GM23338 (cell line): ENCODE measurements around the gene SORD. TPM values are rescaled to one million over a fixed set of nuclear protein-coding genes. Genes with fewer than 3 reads are reported as not detected.
"Not testable (repeated sequence)": the region's sequence is repeated elsewhere in the genome, so short reads cannot be mapped to it uniquely, and the experiment has no call there.

Experiments used
- ATAC-seq: fragments of 200-7000 bp; cut with Tn5 transposase; 3 replicates; pipeline ENCODE4 v1.9.1; 2020
- DNase-seq: peaks from one replicate; pipeline ENCODE4 v3.0.0-alpha.2; 2015; ENCODE audit warnings: low spot score
- H2AFZ ChIP-seq: fragments of 200-600 bp; sonication (generic); 2 replicates; pipeline ENCODE4 v1.8.0; 2016; ENCODE audit warnings: antibody characterized with exemption, mild to moderate bottlenecking, moderate library complexity
- H3F3A ChIP-seq: fragments of 200-600 bp; sonication (generic); replicated peaks from 2 replicates; pipeline ENCODE4 v1.8.0; 2017; ENCODE audit warnings: antibody characterized with exemption, mixed run types, low read depth
- H3K27ac ChIP-seq: fragments of 200-600 bp; sonication (generic); 2 replicates; pipeline ENCODE4 v1.6.1; 2016; ENCODE audit warnings: low read depth
- H3K27me3 ChIP-seq: fragments of 200-600 bp; sonication (generic); 2 replicates; pipeline ENCODE4 v1.8.0; 2016; ENCODE audit warnings: mild to moderate bottlenecking, mixed run types, moderate library complexity; ENCODE audit not compliant: insufficient read depth
- H3K36me3 ChIP-seq: fragments of 200-600 bp; sonication (generic); 2 replicates; pipeline ENCODE4 v1.8.0; 2016; ENCODE audit warnings: mild to moderate bottlenecking; ENCODE audit not compliant: insufficient read depth
- H3K4me1 ChIP-seq: fragments of 200-600 bp; sonication (generic); 2 replicates; pipeline ENCODE4 v1.8.0; 2016; ENCODE audit warnings: mild to moderate bottlenecking, moderate library complexity; ENCODE audit not compliant: insufficient read depth
- H3K4me2 ChIP-seq: fragments of 200-600 bp; sonication (generic); 2 replicates; pipeline ENCODE4 v1.7.1; 2017; ENCODE audit warnings: mixed run types
- H3K4me3 ChIP-seq: fragments of 200-600 bp; sonication (generic); 2 replicates; pipeline ENCODE4 v1.6.1; 2016; ENCODE audit warnings: mixed run types
- H3K79me2 ChIP-seq: fragments of 200-600 bp; sonication (generic); replicated peaks from 2 replicates; pipeline ENCODE4 v1.8.0; 2017; ENCODE audit warnings: mild to moderate bottlenecking; ENCODE audit not compliant: insufficient read depth
- H3K9me2 ChIP-seq: fragments of 200-600 bp; sonication (generic); 2 replicates; pipeline ENCODE4 v1.8.0; 2017; ENCODE audit not compliant: insufficient read depth
- H4K20me1 ChIP-seq: fragments of 200-600 bp; sonication (generic); replicated peaks from 2 replicates; pipeline ENCODE4 v1.8.0; 2017; ENCODE audit warnings: mild to moderate bottlenecking; ENCODE audit not compliant: insufficient read depth
- H3K27ac Mint-ChIP-seq: 2 replicates; pipeline ENCODE4 v1.8.0; 2020; ENCODE audit warnings: inconsistent platforms, mild to moderate bottlenecking, moderate library complexity, mixed read lengths
- H3K27me3 Mint-ChIP-seq: 3 replicates; pipeline ENCODE4 v1.8.0; 2022; ENCODE audit warnings: low read depth, mild to moderate bottlenecking, moderate library complexity, mixed read lengths, inconsistent platforms; ENCODE audit not compliant: insufficient read depth, poor library complexity
- H3K36me3 Mint-ChIP-seq: 3 replicates; pipeline ENCODE4 v1.8.0; 2021; ENCODE audit warnings: low read depth, mild to moderate bottlenecking, inconsistent platforms, moderate library complexity, mixed read lengths
- H3K4me1 Mint-ChIP-seq: 3 replicates; pipeline ENCODE4 v1.8.0; 2020; ENCODE audit warnings: mild to moderate bottlenecking, inconsistent platforms, mixed read lengths
- H3K4me3 Mint-ChIP-seq: 3 replicates; pipeline ENCODE4 v1.8.0; 2021; ENCODE audit warnings: moderate library complexity, mild to moderate bottlenecking, inconsistent platforms, mixed read lengths
- H3K9me3 Mint-ChIP-seq: 3 replicates; pipeline ENCODE4 v1.8.0; 2020; ENCODE audit warnings: moderate library complexity, mild to moderate bottlenecking, inconsistent platforms, mixed read lengths
- CREB1 ChIP-seq: fragments of 250-450 bp; sonication (Bioruptor Pico); IDR thresholded peaks from 2 replicates; pipeline ENCODE4 v1.5.0; 2020; ENCODE audit warnings: low read depth, mild to moderate bottlenecking, moderate library complexity
- CTCF ChIP-seq, 2 experiments: fragments of 200-600 bp in 1 of 2; sonication (generic) in 1 of 2; conservative IDR thresholded peaks; 2 replicates each; pipeline versions ENCODE4 v1.5.1 to v1.6.1; 2016 to 2017; ENCODE audit warnings: antibody characterized with exemption in 2 of 2, low read depth in 2 of 2, mild to moderate bottlenecking in 2 of 2, moderate library complexity in 1 of 2
- EZH2 ChIP-seq: fragments of 200-600 bp; sonication (generic); IDR thresholded peaks from one replicate; pipeline ENCODE4 v1.8.0; 2017; ENCODE audit warnings: antibody characterized with exemption, mild to moderate bottlenecking, low read depth; ENCODE audit not compliant: unreplicated experiment
- EZH2phosphoT487 ChIP-seq: fragments of 200-600 bp; sonication (generic); IDR thresholded peaks from one replicate; pipeline ENCODE4 v1.8.1; 2018; ENCODE audit warnings: antibody characterized with exemption; ENCODE audit not compliant: unreplicated experiment
- JUNB ChIP-seq: IDR thresholded peaks from one replicate; pipeline ENCODE4 v1.6.1; 2016; ENCODE audit warnings: antibody characterized with exemption; ENCODE audit not compliant: unreplicated experiment
- NANOG ChIP-seq: IDR thresholded peaks from 2 replicates; pipeline ENCODE4 v1.6.1; 2016; ENCODE audit warnings: antibody characterized with exemption, borderline replicate concordance
- POLR2AphosphoS5 ChIP-seq: IDR thresholded peaks from 2 replicates; pipeline ENCODE4 v1.6.1; 2016; ENCODE audit warnings: antibody characterized with exemption, low read depth
- REST ChIP-seq: IDR thresholded peaks from one replicate; pipeline ENCODE4 v1.6.1; 2018; ENCODE audit warnings: antibody characterized with exemption; ENCODE audit not compliant: unreplicated experiment
- ZNF114 ChIP-seq: fragments of 250-450 bp; sonication (Bioruptor Pico); IDR thresholded peaks from 2 replicates; pipeline ENCODE4 v1.5.0; 2020; ENCODE audit warnings: mild to moderate bottlenecking, moderate library complexity
- ZNF331 ChIP-seq: fragments of 250-450 bp; sonication (Bioruptor Pico); IDR thresholded peaks from 2 replicates; pipeline ENCODE4 v1.5.0; 2020; ENCODE audit warnings: low read depth, mild to moderate bottlenecking, moderate library complexity
- ZNF462 ChIP-seq: fragments of 250-450 bp; sonication (Bioruptor Pico); IDR thresholded peaks from 2 replicates; pipeline ENCODE4 v1.5.0; 2020; ENCODE audit warnings: mild to moderate bottlenecking, moderate library complexity
- polyA plus RNA-seq: library from polyadenylated mRNA; unstranded; fragments of >200 nt; fragmentation: Nextera tagmentation; extraction: Ambion mirVana; gene quantifications from 2 replicates; pipeline ENCODE4 v1.2.1, GENCODE V29; 2016
- total RNA-seq: library from RNA; depleted of rRNA; stranded (reverse); fragments of >200 nt; shearing (Covaris generic); gene quantifications from 2 replicates; pipeline ENCODE4 v1.2.3, GENCODE V29; 2014

Gene SORD
- total and polyA plus RNA-seq, 2 experiments from 2014 or later = 12.5 to 55.0 TPM

- TF ChIP-seq ZNF462 = no peak
- no peak for TF ChIP-seq CREB1
- TF ChIP-seq EZH2phosphoT487 = no peak
- no peak for TF ChIP-seq ZNF114 (CRISPR knock-in tag)
- no peak for TF ChIP-seq POLR2AphosphoS5
- no peak for TF ChIP-seq REST
- TF ChIP-seq CTCF (conservative IDR thresholded peaks at IDR 0.05; ENCODE audit: low read depth in 2 of 2) = no peak
- TF ChIP-seq JUNB = no peak
- no peak for TF ChIP-seq NANOG
- TF ChIP-seq ZNF331 (CRISPR knock-in tag) = no peak
- no peak for TF ChIP-seq EZH2
Observed at GRCh38 chr15:45102226-45102625, 79.2 kb downstream of the SORD start (continued).

- not testable (repeated sequence) for H3K9me3 Mint-ChIP-seq
Observed at GRCh38 chr15:45104170-45104569, 81.2 kb downstream of the SORD start.

More at GRCh38 chr15:45104170-45104569, 81.2 kb downstream of the SORD start:
- not testable (repeated sequence) for H3K27ac ChIP-seq, H3K27ac Mint-ChIP-seq, ATAC-seq, H4K20me1 ChIP-seq, H2AFZ ChIP-seq, H3K36me3 Mint-ChIP-seq, H3K9me2 ChIP-seq, H3F3A ChIP-seq, H3K4me3 Mint-ChIP-seq, H3K36me3 ChIP-seq, H3K4me3 ChIP-seq, H3K4me2 ChIP-seq, DNase-seq, H3K79me2 ChIP-seq
- peaks cover 14% of the 10 kb centered on the region for H3K27me3 Mint-ChIP-seq
- peaks cover 18% of the 10 kb centered on the region for H3K4me1 Mint-ChIP-seq
- Histone ChIP-seq H3K27me3 (peaks cover 11% of the 10 kb centered on the region), H3K4me1 (peaks cover 15% of the 10 kb centered on the region)
